OCI-LY3 (cell line): ENCODE data around the gene XXYLT1.

Experiments used
- EZH2phosphoT487 ChIP-seq: fragments of 200-600 bp; shearing (Covaris generic); IDR thresholded peaks from 2 replicates; pipeline ENCODE4 v1.6.1; 2018; ENCODE audit warnings: antibody characterized with exemption, mixed run types, low read depth
- TF ChIP-seq, protein P1 (sequence below): fragments of 200-600, 300-600 bp; sonication (generic); IDR thresholded peaks from 2 replicates; pipeline ENCODE4 v1.5.1; 2014; ENCODE audit warnings: antibody characterized with exemption, low read length, low read depth

DNA sequence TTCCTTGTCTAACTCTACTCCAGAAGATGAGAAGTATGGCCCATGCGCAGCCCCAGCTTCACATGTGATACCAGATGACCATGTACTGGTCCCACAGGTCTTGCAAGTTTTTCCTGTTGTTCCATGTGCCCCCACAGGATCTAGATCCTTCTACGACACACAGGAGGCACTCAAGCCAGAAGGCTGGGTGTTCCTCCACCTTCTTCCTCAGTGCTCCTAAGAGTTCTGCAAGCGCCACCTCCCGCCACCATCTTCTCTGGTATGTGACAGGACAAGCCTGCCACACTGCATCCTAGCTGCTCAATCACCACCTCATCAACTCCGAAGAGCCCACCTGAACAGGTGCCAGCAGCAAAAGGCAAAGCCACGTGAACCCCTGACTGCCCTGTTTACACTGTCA, 43.1 kb downstream of the XXYLT1 start:
- TF ChIP-seq, protein P1, sequence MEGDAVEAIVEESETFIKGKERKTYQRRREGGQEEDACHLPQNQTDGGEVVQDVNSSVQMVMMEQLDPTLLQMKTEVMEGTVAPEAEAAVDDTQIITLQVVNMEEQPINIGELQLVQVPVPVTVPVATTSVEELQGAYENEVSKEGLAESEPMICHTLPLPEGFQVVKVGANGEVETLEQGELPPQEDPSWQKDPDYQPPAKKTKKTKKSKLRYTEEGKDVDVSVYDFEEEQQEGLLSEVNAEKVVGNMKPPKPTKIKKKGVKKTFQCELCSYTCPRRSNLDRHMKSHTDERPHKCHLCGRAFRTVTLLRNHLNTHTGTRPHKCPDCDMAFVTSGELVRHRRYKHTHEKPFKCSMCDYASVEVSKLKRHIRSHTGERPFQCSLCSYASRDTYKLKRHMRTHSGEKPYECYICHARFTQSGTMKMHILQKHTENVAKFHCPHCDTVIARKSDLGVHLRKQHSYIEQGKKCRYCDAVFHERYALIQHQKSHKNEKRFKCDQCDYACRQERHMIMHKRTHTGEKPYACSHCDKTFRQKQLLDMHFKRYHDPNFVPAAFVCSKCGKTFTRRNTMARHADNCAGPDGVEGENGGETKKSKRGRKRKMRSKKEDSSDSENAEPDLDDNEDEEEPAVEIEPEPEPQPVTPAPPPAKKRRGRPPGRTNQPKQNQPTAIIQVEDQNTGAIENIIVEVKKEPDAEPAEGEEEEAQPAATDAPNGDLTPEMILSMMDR = no peak
- no peak for TF ChIP-seq EZH2phosphoT487
